HL-60 (cell line): ENCODE results near the gene CAMSAP3.

ENCODE experiments used
- GABPA ChIP-seq: IDR thresholded peaks from 2 replicates; pipeline ENCODE4 v1.6.1; 2012; ENCODE audit warnings: low read depth
- POLR2AphosphoS5 ChIP-seq: IDR thresholded peaks from 2 replicates; pipeline ENCODE4 v1.6.1; 2012; ENCODE audit warnings: low read depth

GRCh38 chr19:7560255-7560654 lies 35.4 kb upstream of the CAMSAP3 start:
- TF ChIP-seq GABPA (no peak), POLR2AphosphoS5 (no peak)
